GM11168 (cell line): ENCODE data around the gene MAP3K2.

Source experiments
- in situ Hi-C: fragments of 300-500 bp; cut with MboI; formaldehyde crosslinking; loops from one replicate; pipeline ENCODE4 v1.12.0; 2022; ENCODE audit warnings: low sequenced_read_pairs; ENCODE audit not compliant: unreplicated experiment

Gene MAP3K2

GRCh38 chr2:127255146-127255545 is 132.6 kb downstream of the MAP3K2 start:
- in situ Hi-C loops = no loop called here

DNA sequence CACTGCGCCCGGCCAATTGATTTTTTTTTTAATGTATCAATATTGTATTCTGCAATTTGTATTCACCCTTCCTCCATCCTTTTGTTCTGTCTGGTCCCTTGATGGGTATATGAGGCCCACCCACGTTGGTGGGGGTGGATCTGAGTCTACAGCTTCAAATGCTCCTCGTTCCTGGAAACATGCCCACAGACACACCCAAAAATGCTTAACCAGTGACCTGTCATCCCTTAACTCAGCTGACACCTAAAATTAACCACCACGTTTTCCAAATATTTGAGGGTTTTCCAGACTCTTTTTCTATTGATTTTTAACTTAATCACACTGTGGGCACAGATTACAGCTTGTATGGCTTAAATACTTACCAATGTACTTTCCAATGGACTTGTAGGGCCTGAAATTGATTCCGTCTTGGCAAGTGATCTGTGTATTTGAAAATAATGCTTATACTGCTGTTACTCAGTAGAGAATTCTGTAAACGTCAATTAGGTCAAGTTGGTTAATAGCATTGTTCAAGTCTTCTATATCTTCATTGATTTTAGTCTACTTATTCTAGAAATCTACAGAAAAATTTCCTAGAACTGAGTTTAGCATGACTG is 133.3 kb downstream of the MAP3K2 start:
- in situ Hi-C loops = no loop called here
